ENCODE measurements around the gene CACHD1.

DNA sequence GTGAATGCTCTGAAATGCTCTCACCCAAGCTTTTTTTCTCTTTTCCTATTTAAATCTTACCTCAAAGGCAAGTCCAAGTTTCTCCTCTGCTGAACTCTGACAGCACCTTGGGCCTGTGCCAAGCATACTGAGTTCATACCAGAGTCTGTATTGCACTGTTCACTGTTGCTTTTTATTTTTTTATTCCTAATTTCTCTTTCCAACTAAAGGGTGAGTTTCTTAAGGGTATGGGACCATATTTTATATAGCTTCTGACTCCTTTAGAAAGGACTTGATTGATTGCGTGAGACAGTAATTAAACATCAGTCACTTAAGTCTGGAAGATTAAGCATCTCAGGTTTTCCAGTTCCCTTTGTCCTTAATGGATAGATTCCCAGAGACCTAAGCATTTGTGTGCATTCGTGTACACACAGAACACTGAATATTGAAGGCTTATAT is 69.9 kb downstream of the CACHD1 start:
- TF ChIP-seq, protein P1, sequence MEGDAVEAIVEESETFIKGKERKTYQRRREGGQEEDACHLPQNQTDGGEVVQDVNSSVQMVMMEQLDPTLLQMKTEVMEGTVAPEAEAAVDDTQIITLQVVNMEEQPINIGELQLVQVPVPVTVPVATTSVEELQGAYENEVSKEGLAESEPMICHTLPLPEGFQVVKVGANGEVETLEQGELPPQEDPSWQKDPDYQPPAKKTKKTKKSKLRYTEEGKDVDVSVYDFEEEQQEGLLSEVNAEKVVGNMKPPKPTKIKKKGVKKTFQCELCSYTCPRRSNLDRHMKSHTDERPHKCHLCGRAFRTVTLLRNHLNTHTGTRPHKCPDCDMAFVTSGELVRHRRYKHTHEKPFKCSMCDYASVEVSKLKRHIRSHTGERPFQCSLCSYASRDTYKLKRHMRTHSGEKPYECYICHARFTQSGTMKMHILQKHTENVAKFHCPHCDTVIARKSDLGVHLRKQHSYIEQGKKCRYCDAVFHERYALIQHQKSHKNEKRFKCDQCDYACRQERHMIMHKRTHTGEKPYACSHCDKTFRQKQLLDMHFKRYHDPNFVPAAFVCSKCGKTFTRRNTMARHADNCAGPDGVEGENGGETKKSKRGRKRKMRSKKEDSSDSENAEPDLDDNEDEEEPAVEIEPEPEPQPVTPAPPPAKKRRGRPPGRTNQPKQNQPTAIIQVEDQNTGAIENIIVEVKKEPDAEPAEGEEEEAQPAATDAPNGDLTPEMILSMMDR (IDR thresholded peaks at IDR 0.05), result no peak
- TF ChIP-seq POLR2AphosphoS5 (IDR thresholded peaks at IDR 0.05) (no peak), POLR2A (IDR thresholded peaks at IDR 0.05) (no peak)

Data from prostate gland (tissue), 2 donors.